Caco-2 (cell line): ENCODE measurements around the gene LAMC1. TPM values are rescaled to one million over a fixed set of nuclear protein-coding genes. Genes with fewer than 3 reads are reported as not detected.

Experiments
- BruUV-seq: library from RNA; stranded (reverse); fragments of 400-500 nt; replicated peaks from 2 replicates; lab custom pipeline; 2021; lab: Mats Ljungman, UMichigan
- CTCF ChIA-PET: fragments of 300-600 bp; sonication (Branson Sonifier 250); formaldehyde crosslinking; loops from one replicate; lab custom pipeline; 2022; ENCODE audit warnings: antibody characterized with exemption; lab: Charles Lee
- POLR2A ChIA-PET: fragments of 300-600 bp; sonication (Branson Sonifier 250); formaldehyde crosslinking; loops from one replicate; lab custom pipeline; 2022; ENCODE audit warnings: antibody characterized with exemption; lab: Charles Lee
- DNase-seq, 2 experiments: peaks; one replicate each; pipeline versions ENCODE4 v3.0.0 to v3.0.0-alpha.2; 2020 to 2022
- H3K27me3 ChIP-seq: replicated peaks from 2 replicates; pipeline ENCODE4 v1.6.0; 2011; ENCODE audit warnings: low read length; ENCODE audit not compliant: control insufficient read depth, insufficient read depth
- H3K36me3 ChIP-seq: 2 replicates; pipeline ENCODE4 v1.5.1; 2011; ENCODE audit warnings: low read length; ENCODE audit not compliant: control insufficient read depth, insufficient read depth
- H3K4me1 ChIP-seq: fragments of 250-450 bp; sonication (Bioruptor Pico); 2 replicates; pipeline ENCODE4 v1.5.1; 2020; ENCODE audit warnings: mild to moderate bottlenecking
- H3K4me3 ChIP-seq: 2 replicates; pipeline ENCODE4 v1.5.1; 2011; ENCODE audit warnings: low read depth, mild to moderate bottlenecking, control low read depth, low read length
- H3K9me3 ChIP-seq: fragments of 250-450 bp; sonication (Bioruptor Pico); 2 replicates; pipeline ENCODE4 v1.5.1; 2020; ENCODE audit warnings: mild to moderate bottlenecking, moderate library complexity
- H3K27ac Mint-ChIP-seq: one replicate; pipeline ENCODE4 v1.8.0; 2022; ENCODE audit warnings: mixed read lengths; ENCODE audit not compliant: unreplicated experiment
- H3K27me3 Mint-ChIP-seq: one replicate; pipeline ENCODE4 v1.8.0; 2022; ENCODE audit warnings: mixed read lengths; ENCODE audit not compliant: insufficient read depth, unreplicated experiment
- H3K36me3 Mint-ChIP-seq: one replicate; pipeline ENCODE4 v1.8.0; 2022; ENCODE audit warnings: mild to moderate bottlenecking, mixed read lengths; ENCODE audit not compliant: insufficient read depth, unreplicated experiment
- H3K4me1 Mint-ChIP-seq: one replicate; pipeline ENCODE4 v1.8.0; 2022; ENCODE audit warnings: low read depth, mixed read lengths; ENCODE audit not compliant: unreplicated experiment
- H3K4me3 Mint-ChIP-seq: one replicate; pipeline ENCODE4 v1.8.0; 2022; ENCODE audit warnings: mild to moderate bottlenecking, moderate library complexity, mixed read lengths; ENCODE audit not compliant: unreplicated experiment
- H3K9me3 Mint-ChIP-seq: one replicate; pipeline ENCODE4 v1.8.0; 2022; ENCODE audit warnings: mixed read lengths; ENCODE audit not compliant: unreplicated experiment
- intact Hi-C: fragments of 100-400 bp; cut with micrococcal nuclease; formaldehyde crosslinking; loops from one replicate; pipeline ENCODE4 v1.10.0; 2022; ENCODE audit not compliant: unreplicated experiment
- total RNA-seq: library from RNA; stranded (reverse); gene quantifications from 2 replicates; pipeline ENCODE4 v1.2.3, GENCODE V29; 2022
- TF ChIP-seq, protein P1 (sequence below), 2 experiments: fragments of 200-600 bp in 1 of 2; IDR thresholded peaks; 1 replicate in 1 of 2; 2 replicates in 1 of 2; pipeline versions ENCODE4 v1.5.1 to v1.8.0; 2011 to 2022; ENCODE audit warnings: antibody characterized with exemption in 1 of 2, control low read depth in 1 of 2, inconsistent platforms in 1 of 2, low read depth in 1 of 2, low read length in 1 of 2, mild to moderate bottlenecking in 1 of 2, moderate library complexity in 1 of 2; ENCODE audit not compliant: insufficient read depth in 1 of 2, severe bottlenecking in 1 of 2, unreplicated experiment in 1 of 2

Gene LAMC1
- total RNA-seq, 1 experiment from 2014 or later = 323 TPM

DNA sequence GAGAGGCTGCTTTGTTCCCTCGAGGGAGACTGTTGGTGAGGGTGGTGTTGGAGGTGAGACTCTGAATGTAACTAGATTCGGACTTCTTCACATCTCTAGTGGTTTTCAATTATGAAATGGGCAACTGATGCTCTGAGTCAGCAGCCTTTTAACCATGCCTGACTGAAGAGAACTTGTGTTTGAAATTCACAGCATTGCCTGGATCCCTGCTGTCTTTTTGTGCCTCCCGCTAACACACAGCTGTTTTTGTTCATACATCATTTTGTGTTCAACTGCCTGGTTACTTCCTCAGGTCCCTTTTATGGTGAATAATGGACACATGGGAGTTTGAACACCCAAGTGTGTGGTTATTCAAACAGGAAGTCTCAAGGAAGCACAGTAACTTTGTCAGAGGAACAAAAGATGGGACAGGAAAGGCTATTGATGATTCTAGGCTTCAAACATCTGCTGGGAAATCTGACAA, 16.8 kb downstream of the LAMC1 start:
- Histone ChIP-seq H3K27me3 (no peaks in the 10 kb centered on the region), H3K36me3 (no peaks in the 10 kb centered on the region), H3K9me3 (no peaks in the 10 kb centered on the region), H3K4me3 (no peak overlapping the region), H3K4me1 (peaks cover 59% of the 10 kb centered on the region)
- Mint-ChIP-seq H3K27me3 (no peaks in the 10 kb centered on the region), H3K4me3 (no peak overlapping the region), H3K9me3 (no peaks in the 10 kb centered on the region), H3K27ac (no peak overlapping the region), H3K36me3 (peaks cover 42% of the 10 kb centered on the region), H3K4me1 (peaks cover 45% of the 10 kb centered on the region)
- POLR2A ChIA-PET = no interaction called here
- CTCF ChIA-PET = no interaction called here
- BruUV-seq = no TSS peak
- no peak for DNase-seq
- TF ChIP-seq, protein P1, sequence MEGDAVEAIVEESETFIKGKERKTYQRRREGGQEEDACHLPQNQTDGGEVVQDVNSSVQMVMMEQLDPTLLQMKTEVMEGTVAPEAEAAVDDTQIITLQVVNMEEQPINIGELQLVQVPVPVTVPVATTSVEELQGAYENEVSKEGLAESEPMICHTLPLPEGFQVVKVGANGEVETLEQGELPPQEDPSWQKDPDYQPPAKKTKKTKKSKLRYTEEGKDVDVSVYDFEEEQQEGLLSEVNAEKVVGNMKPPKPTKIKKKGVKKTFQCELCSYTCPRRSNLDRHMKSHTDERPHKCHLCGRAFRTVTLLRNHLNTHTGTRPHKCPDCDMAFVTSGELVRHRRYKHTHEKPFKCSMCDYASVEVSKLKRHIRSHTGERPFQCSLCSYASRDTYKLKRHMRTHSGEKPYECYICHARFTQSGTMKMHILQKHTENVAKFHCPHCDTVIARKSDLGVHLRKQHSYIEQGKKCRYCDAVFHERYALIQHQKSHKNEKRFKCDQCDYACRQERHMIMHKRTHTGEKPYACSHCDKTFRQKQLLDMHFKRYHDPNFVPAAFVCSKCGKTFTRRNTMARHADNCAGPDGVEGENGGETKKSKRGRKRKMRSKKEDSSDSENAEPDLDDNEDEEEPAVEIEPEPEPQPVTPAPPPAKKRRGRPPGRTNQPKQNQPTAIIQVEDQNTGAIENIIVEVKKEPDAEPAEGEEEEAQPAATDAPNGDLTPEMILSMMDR (IDR thresholded peaks at IDR 0.05; ENCODE audit: insufficient read depth in 1 of 2, low read depth in 1 of 2, low read length in 1 of 2, severe bottlenecking in 1 of 2, unreplicated experiment in 1 of 2) = no peak
- intact Hi-C loops = no loop called here

DNA sequence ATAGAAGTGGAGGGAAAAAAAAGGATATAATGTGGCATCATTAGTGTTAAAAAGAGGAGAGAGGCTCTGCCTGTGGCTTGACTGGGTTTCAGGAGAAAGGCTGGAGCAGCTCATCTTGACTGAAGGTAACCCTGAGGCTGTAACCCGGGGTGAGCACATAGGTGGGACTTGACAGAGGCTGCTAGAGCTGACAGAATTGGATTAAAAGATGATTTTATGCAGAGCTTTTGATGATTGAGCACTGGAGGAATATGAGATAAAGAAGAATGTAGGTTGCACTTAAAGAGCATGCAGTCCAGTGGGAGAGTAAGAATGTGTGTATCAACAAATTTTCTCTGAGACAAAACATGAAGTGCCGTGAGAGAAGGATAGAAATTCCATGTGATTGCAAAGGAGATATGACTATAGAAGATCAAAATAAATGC, 17.3 kb downstream of the LAMC1 start:
- no peaks in the 10 kb centered on the region for H3K9me3 Mint-ChIP-seq
- H3K27me3 Mint-ChIP-seq = no peaks in the 10 kb centered on the region
- POLR2A ChIA-PET = no interaction called here
- H3K4me1 Mint-ChIP-seq = peaks cover 50% of the 10 kb centered on the region
- Histone ChIP-seq H3K9me3 (no peaks in the 10 kb centered on the region), H3K4me1 (peaks cover 64% of the 10 kb centered on the region), H3K36me3 (no peaks in the 10 kb centered on the region), H3K27me3 (no peaks in the 10 kb centered on the region), H3K4me3 (no peak overlapping the region)
- peaks cover 38% of the 10 kb centered on the region for H3K36me3 Mint-ChIP-seq
- H3K4me3 Mint-ChIP-seq = no peak overlapping the region
- TF ChIP-seq, protein P1 (IDR thresholded peaks at IDR 0.05; ENCODE audit: insufficient read depth in 1 of 2, low read depth in 1 of 2, low read length in 1 of 2, severe bottlenecking in 1 of 2, unreplicated experiment in 1 of 2) = no peak
- intact Hi-C loops = no loop called here
- CTCF ChIA-PET = no interaction called here
- no peak for DNase-seq
- BruUV-seq = no TSS peak
- no peak overlapping the region for H3K27ac Mint-ChIP-seq

DNA sequence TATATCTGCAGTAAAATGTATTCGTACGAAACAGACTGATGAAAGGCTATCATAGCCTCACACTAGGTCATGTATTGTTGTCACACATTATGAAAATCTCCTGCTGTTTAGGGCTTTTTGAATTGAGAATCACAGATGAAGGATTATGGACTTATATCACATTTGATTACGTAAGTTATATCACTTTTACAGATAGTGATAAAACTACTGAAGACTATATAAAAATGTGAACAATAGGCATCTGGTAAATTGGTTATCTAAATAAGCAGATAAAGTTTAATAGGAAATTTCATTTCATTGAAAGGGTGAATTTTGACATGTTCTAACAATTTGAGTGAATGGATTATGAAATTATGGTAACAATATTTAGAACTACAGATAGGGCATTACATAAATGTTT, 20.0 kb downstream of the LAMC1 start:
- H3K27me3 ChIP-seq = no peaks in the 10 kb centered on the region
- ChIA-PET CTCF (no interaction called here), POLR2A (no interaction called here)
- no peaks in the 10 kb centered on the region for H3K36me3 ChIP-seq
- no peak overlapping the region for H3K4me3 Mint-ChIP-seq
- H3K4me1 Mint-ChIP-seq = peaks cover 58% of the 10 kb centered on the region
- H3K27ac Mint-ChIP-seq = no peak overlapping the region
- DNase-seq = no peak
- H3K9me3 Mint-ChIP-seq = no peaks in the 10 kb centered on the region
- intact Hi-C loops = no loop called here
- H3K27me3 Mint-ChIP-seq = no peaks in the 10 kb centered on the region
- no TSS peak for BruUV-seq
- no peaks in the 10 kb centered on the region for H3K9me3 ChIP-seq
- H3K36me3 Mint-ChIP-seq = peaks cover 11% of the 10 kb centered on the region
- no peak overlapping the region for H3K4me3 ChIP-seq
- H3K4me1 ChIP-seq = peaks cover 54% of the 10 kb centered on the region
- TF ChIP-seq, protein P1 (IDR thresholded peaks at IDR 0.05; ENCODE audit: insufficient read depth in 1 of 2, low read depth in 1 of 2, low read length in 1 of 2, severe bottlenecking in 1 of 2, unreplicated experiment in 1 of 2) = no peak
